LNCaP clone FGC (cell line): ENCODE results near the gene APOLD1.
"Not testable (repeated sequence)": the region's sequence is repeated elsewhere in the genome, so short reads cannot be mapped to it uniquely, and the experiment has no call there.

Experiments used
- DNase-seq: peaks from one replicate; pipeline ENCODE4 v3.0.0-alpha.2; 2011; ENCODE audit warnings: low read depth
- H3K4me3 ChIP-seq: 2 replicates; pipeline ENCODE4 v1.5.1; 2011; ENCODE audit warnings: mild to moderate bottlenecking, low read depth, low read length, control low read depth
- CTCF ChIP-seq: IDR thresholded peaks from 2 replicates; pipeline ENCODE4 v1.5.1; 2012; ENCODE audit warnings: mild to moderate bottlenecking; ENCODE audit not compliant: control insufficient read depth, insufficient read depth; ENCODE audit errors: extremely low read depth

The APOLD1 gene

GRCh38 chr12:12784911-12785814 is at the start of gene APOLD1:
TSS of gene APOLD1 (plus strand) at chr12:12785659. CDS start at chr12:12785692, 33 bp downstream.
- no peak for TF ChIP-seq CTCF
- H3K4me3 ChIP-seq, result peak within 1 kb of the TSS; percentile 48
- no peak for DNase-seq

GRCh38 chr12:12736759-12737676 is 48.4 kb upstream of the APOLD1 start:
- H3K4me3 ChIP-seq, result no peak overlapping the region
- DNase-seq, result no peak
- peak; percentile 43 for TF ChIP-seq CTCF

GRCh38 chr12:12738152-12738551 is 47.3 kb upstream of the APOLD1 start:
- H3K4me3 ChIP-seq, DNase-seq: not testable (repeated sequence)

- no peak overlapping the region for H3K4me3 ChIP-seq
- TF ChIP-seq CTCF, result no peak
- no peak for DNase-seq
Measured at GRCh38 chr12:12741660-12742059, 43.8 kb upstream of the APOLD1 start.

- no peak for TF ChIP-seq CTCF
- DNase-seq, result no peak
- no peak overlapping the region for H3K4me3 ChIP-seq
Measured at GRCh38 chr12:12744546-12745305, 40.7 kb upstream of the APOLD1 start.

- no peak for TF ChIP-seq CTCF
- DNase-seq, result no peak
- H3K4me3 ChIP-seq, result no peak overlapping the region
Measured at GRCh38 chr12:12745576-12746211, 39.8 kb upstream of the APOLD1 start.
